ENCODE measurements around the gene ABCA13.

Gene ABCA13

GRCh38 chr7:48171202-48171601 lies at the start of gene ABCA13:
TSS of gene ABCA13 (plus strand) at chr7:48171458. CDS start at chr7:48171484, 26 bp downstream.
- Histone ChIP-seq H3K27ac (ENCODE audit: low read length) (no peak within 1 kb of the TSS), H3K9ac (ENCODE audit: low read length) (no peak within 1 kb of the TSS), H3K4me3 (ENCODE audit: low read length) (no peak within 1 kb of the TSS), H3K4me2 (ENCODE audit: low read length) (no peak within 1 kb of the TSS), H3K4me1 (ENCODE audit: low read length) (no peaks in the 10 kb centered on the region), H4K20me1 (ENCODE audit: insufficient read depth, low read length) (no peaks in the 10 kb centered on the region), H3K36me3 (replicated peaks; ENCODE audit: low read depth, low read length) (no peaks in the 10 kb centered on the region), H3K27me3 (ENCODE audit: low read depth, low read length) (peaks cover 19% of the 10 kb centered on the region), H3K79me2 (ENCODE audit: low read length) (no peaks in the 10 kb centered on the region), H3K9me3 (ENCODE audit: insufficient read depth, low read length) (no peaks in the 10 kb centered on the region), H2AFZ (ENCODE audit: low read depth, low read length) (no peak within 1 kb of the TSS)
- TF ChIP-seq EZH2phosphoT487 (IDR thresholded peaks at IDR 0.05; ENCODE audit: low read depth) (no peak), CTCF (IDR thresholded peaks at IDR 0.05; ENCODE audit: low read depth, low read length) (no peak)

GRCh38 chr7:48126037-48126436 lies 45.2 kb upstream of the ABCA13 start:
- Histone ChIP-seq H3K4me2 (ENCODE audit: low read length) (no peak overlapping the region), H3K4me3 (ENCODE audit: low read length) (no peak overlapping the region), H3K79me2 (ENCODE audit: low read length) (no peaks in the 10 kb centered on the region), H3K27me3 (ENCODE audit: low read depth, low read length) (peaks cover 4% of the 10 kb centered on the region; the same call in 1 of the 2 replicates), H3K36me3 (replicated peaks; ENCODE audit: low read depth, low read length) (no peaks in the 10 kb centered on the region), H2AFZ (ENCODE audit: low read depth, low read length) (no peak overlapping the region), H3K9ac (ENCODE audit: low read length) (no peak overlapping the region), H3K4me1 (ENCODE audit: low read length) (no peaks in the 10 kb centered on the region), H3K27ac (ENCODE audit: low read length) (no peak overlapping the region), H4K20me1 (ENCODE audit: insufficient read depth, low read length) (no peaks in the 10 kb centered on the region), H3K9me3 (ENCODE audit: insufficient read depth, low read length) (no peaks in the 10 kb centered on the region)
- TF ChIP-seq CTCF (IDR thresholded peaks at IDR 0.05; ENCODE audit: low read depth, low read length) (no peak), EZH2phosphoT487 (IDR thresholded peaks at IDR 0.05; ENCODE audit: low read depth) (no peak)

GRCh38 chr7:48130658-48131108 lies 40.6 kb upstream of the ABCA13 start:
- TF ChIP-seq CTCF (IDR thresholded peaks at IDR 0.05; ENCODE audit: low read depth, low read length) (no peak), EZH2phosphoT487 (IDR thresholded peaks at IDR 0.05; ENCODE audit: low read depth) (no peak)
- no peak overlapping the region for H3K4me2 ChIP-seq (ENCODE audit: low read length)
- no peaks in the 10 kb centered on the region for H3K9me3 ChIP-seq (ENCODE audit: insufficient read depth, low read length)
- no peaks in the 10 kb centered on the region for H3K4me1 ChIP-seq (ENCODE audit: low read length)
- no peaks in the 10 kb centered on the region for H3K79me2 ChIP-seq (ENCODE audit: low read length)
- H4K20me1 ChIP-seq (ENCODE audit: insufficient read depth, low read length): no peaks in the 10 kb centered on the region
- no peak overlapping the region for H3K4me3 ChIP-seq (ENCODE audit: low read length)
- no peak overlapping the region for H2AFZ ChIP-seq (ENCODE audit: low read depth, low read length)
- H3K27me3 ChIP-seq (ENCODE audit: low read depth, low read length): peaks cover 4% of the 10 kb centered on the region; the same call in 1 of the 2 replicates
- no peak overlapping the region for H3K27ac ChIP-seq (ENCODE audit: low read length)
- H3K36me3 ChIP-seq (replicated peaks; ENCODE audit: low read depth, low read length): no peaks in the 10 kb centered on the region
- no peak overlapping the region for H3K9ac ChIP-seq (ENCODE audit: low read length)

GRCh38 chr7:48132792-48133191 lies 38.5 kb upstream of the ABCA13 start:
- no peak overlapping the region for H3K4me2 ChIP-seq (ENCODE audit: low read length)
- H3K9me3 ChIP-seq (ENCODE audit: insufficient read depth, low read length): no peaks in the 10 kb centered on the region
- H4K20me1 ChIP-seq (ENCODE audit: insufficient read depth, low read length): no peaks in the 10 kb centered on the region
- no peak for TF ChIP-seq CTCF (IDR thresholded peaks at IDR 0.05; ENCODE audit: low read depth, low read length)
- TF ChIP-seq EZH2phosphoT487 (IDR thresholded peaks at IDR 0.05; ENCODE audit: low read depth): no peak
- no peaks in the 10 kb centered on the region for H3K4me1 ChIP-seq (ENCODE audit: low read length)
- H3K9ac ChIP-seq (ENCODE audit: low read length): no peak overlapping the region
- H3K79me2 ChIP-seq (ENCODE audit: low read length): no peaks in the 10 kb centered on the region
- peaks cover 4% of the 10 kb centered on the region; the same call in 1 of the 2 replicates for H3K27me3 ChIP-seq (ENCODE audit: low read depth, low read length)
- no peaks in the 10 kb centered on the region for H3K36me3 ChIP-seq (replicated peaks; ENCODE audit: low read depth, low read length)
- H3K27ac ChIP-seq (ENCODE audit: low read length): no peak overlapping the region
- no peak overlapping the region for H2AFZ ChIP-seq (ENCODE audit: low read depth, low read length)
- no peak overlapping the region for H3K4me3 ChIP-seq (ENCODE audit: low read length)

All from OCI-LY3 (cell line).